Lower lobe of right lung (tissue), 2 donors: Measurements from ENCODE around the gene ACO2. TPM values are rescaled to one million over a fixed set of nuclear protein-coding genes. Genes with fewer than 3 reads are reported as not detected.

Experiments used
- ATAC-seq, 2 donors: fragments of 200-7000 bp; cut with Tn5 transposase; one replicate each; pipeline ENCODE4 v1.9.1; 2020 to 2022; ENCODE audit warnings: mild to moderate bottlenecking in 2 of 2, moderate library complexity in 2 of 2
- DNase-seq: peaks from one replicate; pipeline ENCODE4 v3.0.0-alpha.2; 2020
- H3K27ac ChIP-seq: fragments of 200-600 bp; one replicate; pipeline ENCODE4 v1.8.0; 2022
- H3K27me3 ChIP-seq: fragments of 200-600 bp; one replicate; pipeline ENCODE4 v1.8.0; 2022; ENCODE audit warnings: low read depth
- H3K36me3 ChIP-seq: fragments of 200-600 bp; one replicate; pipeline ENCODE4 v1.8.0; 2022; ENCODE audit warnings: mild to moderate bottlenecking
- H3K4me1 ChIP-seq: fragments of 200-600 bp; one replicate; pipeline ENCODE4 v1.8.0; 2022
- H3K4me3 ChIP-seq: fragments of 200-600 bp; one replicate; pipeline ENCODE4 v1.8.0; 2022; ENCODE audit warnings: mild to moderate bottlenecking
- H3K9me3 ChIP-seq: fragments of 200-600 bp; one replicate; pipeline ENCODE4 v1.8.0; 2022
- intact Hi-C: fragments of 100-400 bp; cut with DNase I; formaldehyde crosslinking; loops from one replicate; pipeline ENCODE4 v1.11.0; 2022
- total RNA-seq: library from RNA; stranded (reverse); fragmentation: NEBNext Ultra II Directional; extraction: Animal tissue kit (Norgen Biotek cat#: 25700); gene quantifications from one replicate; pipeline ENCODE4 v1.2.1, GENCODE V29; 2021
- TF ChIP-seq, protein P1 (sequence below): fragments of 200-600 bp; IDR thresholded peaks from one replicate; pipeline ENCODE4 v1.8.0; 2022; ENCODE audit warnings: antibody characterized with exemption, mild to moderate bottlenecking
- donor health status: DM: no; HTN: yes; CAD: no; lungs with severe emphysema.

Gene ACO2
- total RNA-seq, 1 donor from 2014 or later, result 77.7 TPM

DNA sequence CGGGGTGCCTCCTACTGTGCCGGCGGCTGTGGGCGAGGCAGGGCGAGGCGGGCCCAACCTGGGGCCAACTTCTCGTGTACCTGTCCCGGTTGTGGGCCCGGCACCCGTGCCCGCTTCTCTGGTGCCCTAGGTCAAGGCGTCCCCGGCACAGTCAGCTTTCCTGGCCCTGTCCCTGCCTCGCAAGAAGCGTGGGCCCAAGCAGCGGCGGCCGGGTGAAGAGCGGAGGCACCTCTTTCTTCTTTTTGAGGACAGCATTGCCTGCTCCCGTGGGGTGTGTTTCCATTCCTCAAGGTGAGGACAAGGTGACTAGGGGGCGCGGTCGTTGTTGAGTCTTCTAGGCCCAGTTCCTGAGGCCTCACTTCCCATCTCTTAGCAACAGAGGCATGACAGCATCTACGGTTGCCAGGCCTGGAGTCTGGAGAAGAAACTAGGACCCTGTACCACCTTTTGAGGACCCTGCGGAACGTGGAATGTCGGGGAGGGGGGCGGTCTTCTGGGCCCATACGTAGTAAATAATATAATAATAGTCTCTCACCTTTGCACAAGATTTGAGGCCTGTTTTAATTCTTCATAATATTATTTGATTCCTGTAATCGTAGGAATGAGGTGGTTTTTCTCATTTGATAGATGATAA is 418 bp downstream of the ACO2 start:
- no peak for DNase-seq
- peaks cover 23% of the 10 kb centered on the region for H3K4me1 ChIP-seq
- ATAC-seq, result peak; percentile 31 to 57

DNA sequence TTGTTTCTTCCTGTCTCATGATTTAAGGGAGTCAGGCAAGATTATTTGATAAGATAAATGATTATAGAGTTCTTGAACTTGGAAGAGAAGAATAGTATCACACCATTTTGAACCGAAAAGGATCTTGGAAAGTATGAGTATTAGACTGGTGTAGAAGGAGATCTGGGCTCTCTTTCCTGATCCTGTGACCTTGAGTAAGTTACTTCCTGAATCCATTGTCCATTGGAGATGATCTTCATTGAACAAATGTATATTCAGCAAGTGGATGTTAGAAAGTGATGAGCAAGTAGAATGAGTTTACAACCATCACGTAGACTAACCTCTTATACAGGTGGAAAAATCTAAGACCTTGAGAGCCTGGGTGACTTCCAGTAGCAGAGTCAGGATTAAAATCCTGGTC is 2.0 kb downstream of the ACO2 start:
- no peaks in the 10 kb centered on the region for H3K9me3 ChIP-seq
- TF ChIP-seq, protein P1, sequence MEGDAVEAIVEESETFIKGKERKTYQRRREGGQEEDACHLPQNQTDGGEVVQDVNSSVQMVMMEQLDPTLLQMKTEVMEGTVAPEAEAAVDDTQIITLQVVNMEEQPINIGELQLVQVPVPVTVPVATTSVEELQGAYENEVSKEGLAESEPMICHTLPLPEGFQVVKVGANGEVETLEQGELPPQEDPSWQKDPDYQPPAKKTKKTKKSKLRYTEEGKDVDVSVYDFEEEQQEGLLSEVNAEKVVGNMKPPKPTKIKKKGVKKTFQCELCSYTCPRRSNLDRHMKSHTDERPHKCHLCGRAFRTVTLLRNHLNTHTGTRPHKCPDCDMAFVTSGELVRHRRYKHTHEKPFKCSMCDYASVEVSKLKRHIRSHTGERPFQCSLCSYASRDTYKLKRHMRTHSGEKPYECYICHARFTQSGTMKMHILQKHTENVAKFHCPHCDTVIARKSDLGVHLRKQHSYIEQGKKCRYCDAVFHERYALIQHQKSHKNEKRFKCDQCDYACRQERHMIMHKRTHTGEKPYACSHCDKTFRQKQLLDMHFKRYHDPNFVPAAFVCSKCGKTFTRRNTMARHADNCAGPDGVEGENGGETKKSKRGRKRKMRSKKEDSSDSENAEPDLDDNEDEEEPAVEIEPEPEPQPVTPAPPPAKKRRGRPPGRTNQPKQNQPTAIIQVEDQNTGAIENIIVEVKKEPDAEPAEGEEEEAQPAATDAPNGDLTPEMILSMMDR, result no peak
- no peak for DNase-seq
- H3K27ac ChIP-seq, result no peak overlapping the region
- peaks cover 34% of the 10 kb centered on the region for H3K36me3 ChIP-seq
- H3K4me1 ChIP-seq, result peaks cover 23% of the 10 kb centered on the region
- ATAC-seq, result no peak
- H3K4me3 ChIP-seq, result no peak overlapping the region
- intact Hi-C loops, result no loop called here
- H3K27me3 ChIP-seq, result no peaks in the 10 kb centered on the region

More for the DNA sequence above, 418 bp downstream of the ACO2 start:
- Histone ChIP-seq H3K27ac (peak overlapping the region; percentile 98), H3K4me3 (peak overlapping the region; percentile 99), H3K9me3 (no peaks in the 10 kb centered on the region), H3K27me3 (no peaks in the 10 kb centered on the region), H3K36me3 (peaks cover 50% of the 10 kb centered on the region)
- intact Hi-C loops, result no loop called here
- TF ChIP-seq, protein P1, result no peak

DNA sequence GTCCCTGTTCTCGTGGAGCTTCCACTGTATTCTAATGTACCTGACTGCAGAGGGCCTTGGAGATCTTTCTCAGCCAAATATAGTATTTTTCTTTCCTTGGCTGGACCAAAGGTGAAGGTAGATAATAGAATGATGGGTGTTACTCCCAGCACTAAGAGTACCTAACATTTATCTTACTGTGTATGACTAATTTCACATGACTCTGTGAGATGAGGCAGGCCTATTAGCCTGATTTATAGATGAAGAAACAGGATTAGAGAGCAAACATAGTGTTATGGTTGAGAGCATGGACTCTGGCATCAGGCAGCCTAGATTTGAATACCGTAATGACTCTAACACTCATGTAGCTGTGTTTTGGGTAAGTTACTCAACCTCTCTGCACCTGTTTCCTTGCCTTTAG is 2.7 kb downstream of the ACO2 start:
- H3K4me1 ChIP-seq, result peaks cover 23% of the 10 kb centered on the region
- H3K4me3 ChIP-seq, result no peak overlapping the region
- intact Hi-C loops, result no loop called here
- H3K9me3 ChIP-seq, result no peaks in the 10 kb centered on the region
- ATAC-seq, result no peak
- H3K36me3 ChIP-seq, result peaks cover 27% of the 10 kb centered on the region
- no peak for DNase-seq
- H3K27ac ChIP-seq, result no peak overlapping the region
- TF ChIP-seq, protein P1, result no peak
- no peaks in the 10 kb centered on the region for H3K27me3 ChIP-seq

DNA sequence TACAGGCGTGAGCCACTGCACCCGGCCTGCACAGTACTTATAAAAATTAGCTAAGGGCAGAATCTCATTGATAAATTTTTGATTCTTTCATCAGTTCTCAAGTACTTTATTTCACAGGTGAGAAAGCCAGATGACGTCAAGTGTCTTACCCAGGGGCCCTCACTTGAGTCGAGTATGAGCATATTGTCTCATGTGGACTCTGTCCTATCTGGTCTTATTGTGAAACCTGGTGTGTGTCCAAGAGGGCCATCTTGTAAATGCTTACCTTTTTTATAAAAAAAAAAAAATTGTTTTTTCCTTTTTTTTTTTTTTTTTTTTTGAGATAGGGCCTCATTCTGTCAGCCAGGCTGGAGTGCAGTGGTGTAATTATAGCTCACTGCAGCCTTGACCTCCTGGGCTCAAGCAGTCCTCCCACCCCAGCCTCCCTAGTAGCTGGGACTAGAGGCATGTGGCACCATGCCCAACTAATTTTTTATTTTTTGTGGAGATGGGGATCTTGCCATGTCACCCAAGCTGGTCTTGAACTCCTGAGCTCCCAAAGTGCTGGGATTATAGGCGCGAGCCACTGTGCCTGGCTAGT is 6.0 kb downstream of the ACO2 start:
- Histone ChIP-seq H3K27ac (no peak overlapping the region), H3K4me3 (no peak overlapping the region), H3K36me3 (peaks cover 25% of the 10 kb centered on the region), H3K9me3 (no peaks in the 10 kb centered on the region), H3K27me3 (no peaks in the 10 kb centered on the region), H3K4me1 (peaks cover 26% of the 10 kb centered on the region)
- no peak for ATAC-seq
- intact Hi-C loops, result no loop called here
- TF ChIP-seq, protein P1, result no peak
- DNase-seq, result no peak

DNA sequence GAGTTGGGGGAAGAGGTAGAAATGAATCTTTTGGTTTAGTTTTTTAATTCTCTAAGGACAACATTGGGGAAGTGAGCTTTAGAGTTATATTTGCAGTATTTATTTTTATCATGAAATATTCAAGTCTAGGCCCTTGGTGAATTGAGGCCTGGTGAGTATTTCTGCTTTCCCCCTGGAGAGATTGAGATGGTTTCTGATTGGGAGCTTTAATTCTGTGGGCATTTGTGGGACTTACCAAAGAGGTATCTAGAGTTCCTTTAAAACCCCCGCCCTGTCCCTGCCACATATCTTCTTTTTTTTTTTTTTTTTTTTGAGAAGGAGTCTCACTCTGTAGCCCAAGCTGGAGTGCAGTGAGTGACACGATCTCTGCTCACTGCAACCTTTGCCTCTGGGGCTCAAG is 9.6 kb downstream of the ACO2 start:
- no peaks in the 10 kb centered on the region for H3K27me3 ChIP-seq
- H3K4me1 ChIP-seq, result peaks cover 46% of the 10 kb centered on the region
- ATAC-seq (no peak), DNase-seq (no peak)
- intact Hi-C loops, result no loop called here
- TF ChIP-seq, protein P1, result no peak
- H3K4me3 ChIP-seq, result no peak overlapping the region
- H3K9me3 ChIP-seq, result no peaks in the 10 kb centered on the region
- H3K36me3 ChIP-seq, result peaks cover 8% of the 10 kb centered on the region
- peak overlapping the region; percentile 67 for H3K27ac ChIP-seq
